GM12865 (cell line): ENCODE data around the gene TACSTD2.
A peak's percentile ranks its signal among the peaks of the same experiment; 100 is the strongest.

ENCODE experiments used
- DNase-seq: peaks from one replicate; pipeline ENCODE4 v3.0.0; 2010; ENCODE audit warnings: low read depth
- H3K4me3 ChIP-seq: 2 replicates; pipeline ENCODE4 v1.5.1; 2011; ENCODE audit warnings: mild to moderate bottlenecking, low read depth, low read length, control low read depth
- TF ChIP-seq, protein P1 (sequence below): IDR thresholded peaks from 2 replicates; pipeline ENCODE4 v1.5.1; 2011; ENCODE audit warnings: low read length, control low read depth, low read depth, inconsistent platforms; ENCODE audit not compliant: insufficient read depth; ENCODE audit errors: missing control alignments

The TACSTD2 gene

DNA sequence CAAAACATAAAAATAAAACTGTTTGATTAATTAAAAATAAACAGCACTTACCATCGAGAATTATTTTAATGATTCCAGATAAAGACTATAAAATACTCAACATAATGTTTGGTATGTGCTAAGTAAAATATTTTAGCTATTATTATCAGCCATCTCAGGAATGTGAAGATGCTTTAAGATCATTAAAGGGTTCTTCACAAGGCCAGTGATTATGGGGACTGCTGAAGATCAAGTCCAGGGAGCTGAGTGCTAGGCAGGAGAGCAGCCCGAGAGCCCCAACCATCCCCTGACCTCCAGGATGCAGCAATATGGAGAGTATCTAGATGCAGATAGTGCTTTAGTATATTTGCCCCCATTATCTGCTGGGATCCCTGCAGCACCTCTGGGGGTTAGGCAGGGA is 4.6 kb upstream of the TACSTD2 start:
- no peak for DNase-seq
- TF ChIP-seq, protein P1, sequence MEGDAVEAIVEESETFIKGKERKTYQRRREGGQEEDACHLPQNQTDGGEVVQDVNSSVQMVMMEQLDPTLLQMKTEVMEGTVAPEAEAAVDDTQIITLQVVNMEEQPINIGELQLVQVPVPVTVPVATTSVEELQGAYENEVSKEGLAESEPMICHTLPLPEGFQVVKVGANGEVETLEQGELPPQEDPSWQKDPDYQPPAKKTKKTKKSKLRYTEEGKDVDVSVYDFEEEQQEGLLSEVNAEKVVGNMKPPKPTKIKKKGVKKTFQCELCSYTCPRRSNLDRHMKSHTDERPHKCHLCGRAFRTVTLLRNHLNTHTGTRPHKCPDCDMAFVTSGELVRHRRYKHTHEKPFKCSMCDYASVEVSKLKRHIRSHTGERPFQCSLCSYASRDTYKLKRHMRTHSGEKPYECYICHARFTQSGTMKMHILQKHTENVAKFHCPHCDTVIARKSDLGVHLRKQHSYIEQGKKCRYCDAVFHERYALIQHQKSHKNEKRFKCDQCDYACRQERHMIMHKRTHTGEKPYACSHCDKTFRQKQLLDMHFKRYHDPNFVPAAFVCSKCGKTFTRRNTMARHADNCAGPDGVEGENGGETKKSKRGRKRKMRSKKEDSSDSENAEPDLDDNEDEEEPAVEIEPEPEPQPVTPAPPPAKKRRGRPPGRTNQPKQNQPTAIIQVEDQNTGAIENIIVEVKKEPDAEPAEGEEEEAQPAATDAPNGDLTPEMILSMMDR, result no peak
- no peak overlapping the region for H3K4me3 ChIP-seq

- DNase-seq, result no peak
- no peak overlapping the region for H3K4me3 ChIP-seq
- TF ChIP-seq, protein P1, result no peak
These were observed 3.1 kb upstream of the TACSTD2 start for GRCh38 chr1:58580186-58580585.

DNA sequence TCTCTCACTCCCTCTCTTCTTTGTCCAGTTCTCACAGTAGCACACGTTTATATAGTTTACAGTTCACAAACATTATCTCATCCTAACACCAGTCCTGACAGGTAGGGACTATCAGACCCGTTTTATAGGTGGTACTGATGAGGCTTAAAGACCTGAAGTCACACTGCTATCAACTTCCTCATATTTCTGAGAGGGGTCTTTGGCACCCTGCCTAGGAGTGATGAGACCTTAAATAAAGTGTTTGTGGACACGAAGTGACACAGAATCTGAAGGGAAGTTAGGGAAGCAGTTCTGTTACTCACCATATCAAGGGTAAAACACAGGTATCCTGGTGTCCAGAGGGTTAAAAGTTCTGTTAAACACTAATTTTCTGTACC is 590 bp upstream of the TACSTD2 start:
- TF ChIP-seq, protein P1, result no peak
- DNase-seq, result no peak
- H3K4me3 ChIP-seq, result no peak overlapping the region

GRCh38 chr1:58576325-58576726 is 726 bp downstream of the TACSTD2 start:
- TF ChIP-seq, protein P1, result no peak
- no peak overlapping the region for H3K4me3 ChIP-seq
- no peak for DNase-seq

DNA sequence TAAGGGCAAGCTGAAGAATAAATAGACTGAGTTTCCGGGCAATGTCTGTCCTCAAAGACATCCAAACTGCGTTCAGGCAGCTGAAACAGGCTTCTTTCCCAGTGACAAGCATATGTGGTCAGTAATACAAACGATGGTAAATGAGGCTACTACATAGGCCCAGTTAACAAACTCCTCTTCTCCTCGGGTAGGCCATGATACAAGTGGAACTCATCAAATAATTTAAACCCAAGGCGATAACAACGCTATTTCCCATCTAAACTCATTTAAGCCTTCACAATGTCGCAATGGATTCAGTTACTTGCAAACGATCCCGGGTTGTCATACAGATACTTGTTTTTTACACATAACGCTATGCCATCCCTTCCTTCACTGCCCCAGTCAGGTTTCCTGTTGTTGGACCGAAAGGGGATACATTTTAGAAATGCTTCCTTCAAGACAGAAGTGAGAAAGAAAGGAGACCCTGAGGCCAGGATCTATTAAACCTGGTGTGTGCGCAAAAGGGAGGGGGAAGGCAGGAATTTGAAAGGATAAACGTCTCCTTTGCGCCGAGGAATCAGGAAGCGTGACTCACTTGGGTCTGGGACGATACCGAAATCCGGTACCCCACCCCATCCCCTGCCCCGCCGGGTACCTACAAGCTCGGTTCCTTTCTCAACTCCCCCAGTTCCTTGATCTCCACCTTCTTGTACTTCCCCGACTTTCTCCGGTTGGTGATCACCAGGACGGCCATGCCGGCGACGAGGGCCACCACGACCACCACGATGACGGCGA is 1.3 kb downstream of the TACSTD2 start:
- TF ChIP-seq, protein P1, result no peak
- DNase-seq, result no peak
- no peak overlapping the region for H3K4me3 ChIP-seq

DNA sequence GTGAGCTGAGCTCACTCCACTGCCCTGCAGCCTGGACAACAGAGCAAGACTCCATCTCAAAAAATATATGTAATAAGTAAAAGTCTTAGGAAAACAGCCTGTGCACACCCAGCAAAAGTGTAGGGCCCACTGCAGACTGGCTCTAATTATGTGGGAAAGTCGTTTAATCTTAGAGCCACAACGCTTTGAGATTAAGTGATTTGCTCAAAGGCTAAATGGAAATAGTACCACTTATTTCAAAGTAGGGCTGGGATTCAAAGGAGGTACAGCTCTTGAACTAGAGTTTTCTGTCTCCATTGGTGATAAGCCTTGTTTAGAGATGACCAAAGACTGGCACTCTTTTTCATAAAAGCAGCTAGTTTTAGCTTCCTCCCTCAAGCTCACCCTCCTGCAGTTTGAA is 2.2 kb downstream of the TACSTD2 start:
- no peak overlapping the region for H3K4me3 ChIP-seq
- no peak for DNase-seq
- TF ChIP-seq, protein P1, result no peak

- H3K4me3 ChIP-seq, result no peak overlapping the region
- peak; percentile 94 for DNase-seq
- TF ChIP-seq, protein P1, result no peak
These were observed 3.1 kb downstream of the TACSTD2 start for GRCh38 chr1:58573705-58574591.
